Measurements from ENCODE around the gene KCNJ4. TPM values are rescaled to one million over a fixed set of nuclear protein-coding genes. Genes with fewer than 3 reads are reported as not detected.

KCNJ4 gene
- total RNA-seq, 1 experiment from 2014 or later, result 0.27 TPM

DNA sequence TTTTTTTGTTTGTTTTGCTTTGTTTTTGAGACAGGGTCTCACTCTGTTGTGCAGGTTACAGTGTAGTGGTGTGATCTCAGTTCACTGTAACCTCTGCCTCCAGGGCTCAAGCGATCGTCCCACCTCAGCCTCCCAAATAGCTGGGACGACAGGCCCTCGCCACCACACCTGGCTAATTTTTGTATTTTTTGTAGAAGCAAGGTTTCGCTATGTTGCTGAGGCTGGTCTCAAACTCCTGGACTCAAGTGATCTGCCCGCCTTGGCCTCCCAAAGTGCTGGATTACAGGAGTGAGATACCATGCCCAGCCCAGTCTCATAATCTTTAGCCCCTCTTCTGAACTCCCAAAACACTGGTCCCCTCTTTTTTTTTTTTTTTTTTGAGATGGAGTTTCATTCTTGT lies 50.6 kb downstream of the KCNJ4 start:
- Mint-ChIP-seq H3K36me3 (ENCODE audit: insufficient read depth, unreplicated experiment) (no peaks in the 10 kb centered on the region), H3K4me1 (ENCODE audit: low read depth, unreplicated experiment) (peaks cover 8% of the 10 kb centered on the region), H3K27me3 (ENCODE audit: insufficient read depth, unreplicated experiment) (no peaks in the 10 kb centered on the region), H3K9me3 (ENCODE audit: unreplicated experiment) (no peaks in the 10 kb centered on the region), H3K4me3 (ENCODE audit: unreplicated experiment) (no peak overlapping the region), H3K27ac (ENCODE audit: unreplicated experiment) (no peak overlapping the region)
- Histone ChIP-seq H3K4me3 (ENCODE audit: low read depth, low read length) (no peak overlapping the region), H3K36me3 (ENCODE audit: control insufficient read depth, insufficient read depth, low read length) (no peaks in the 10 kb centered on the region), H3K4me1 (no peaks in the 10 kb centered on the region), H3K9me3 (no peaks in the 10 kb centered on the region), H3K27me3 (replicated peaks; ENCODE audit: control insufficient read depth, insufficient read depth, low read length) (no peaks in the 10 kb centered on the region)
- BruUV-seq (replicated peaks), result no TSS peak
- intact Hi-C loops (cut with micrococcal nuclease; ENCODE audit: unreplicated experiment), result no loop called here
- CTCF ChIA-PET, result interaction anchor here (0.6 to 0.7 kb wide), 2 partner anchors 53 to 300 kb away, joined by 3 to 4 read pairs; no protein-coding TSS in a partner anchor
- DNase-seq, result no peak
- TF ChIP-seq, protein P1, sequence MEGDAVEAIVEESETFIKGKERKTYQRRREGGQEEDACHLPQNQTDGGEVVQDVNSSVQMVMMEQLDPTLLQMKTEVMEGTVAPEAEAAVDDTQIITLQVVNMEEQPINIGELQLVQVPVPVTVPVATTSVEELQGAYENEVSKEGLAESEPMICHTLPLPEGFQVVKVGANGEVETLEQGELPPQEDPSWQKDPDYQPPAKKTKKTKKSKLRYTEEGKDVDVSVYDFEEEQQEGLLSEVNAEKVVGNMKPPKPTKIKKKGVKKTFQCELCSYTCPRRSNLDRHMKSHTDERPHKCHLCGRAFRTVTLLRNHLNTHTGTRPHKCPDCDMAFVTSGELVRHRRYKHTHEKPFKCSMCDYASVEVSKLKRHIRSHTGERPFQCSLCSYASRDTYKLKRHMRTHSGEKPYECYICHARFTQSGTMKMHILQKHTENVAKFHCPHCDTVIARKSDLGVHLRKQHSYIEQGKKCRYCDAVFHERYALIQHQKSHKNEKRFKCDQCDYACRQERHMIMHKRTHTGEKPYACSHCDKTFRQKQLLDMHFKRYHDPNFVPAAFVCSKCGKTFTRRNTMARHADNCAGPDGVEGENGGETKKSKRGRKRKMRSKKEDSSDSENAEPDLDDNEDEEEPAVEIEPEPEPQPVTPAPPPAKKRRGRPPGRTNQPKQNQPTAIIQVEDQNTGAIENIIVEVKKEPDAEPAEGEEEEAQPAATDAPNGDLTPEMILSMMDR (IDR thresholded peaks at IDR 0.05; ENCODE audit: insufficient read depth in 1 of 2, low read depth in 1 of 2, low read length in 1 of 2, severe bottlenecking in 1 of 2, unreplicated experiment in 1 of 2), result no peak
- POLR2A ChIA-PET, result no interaction called here

DNA sequence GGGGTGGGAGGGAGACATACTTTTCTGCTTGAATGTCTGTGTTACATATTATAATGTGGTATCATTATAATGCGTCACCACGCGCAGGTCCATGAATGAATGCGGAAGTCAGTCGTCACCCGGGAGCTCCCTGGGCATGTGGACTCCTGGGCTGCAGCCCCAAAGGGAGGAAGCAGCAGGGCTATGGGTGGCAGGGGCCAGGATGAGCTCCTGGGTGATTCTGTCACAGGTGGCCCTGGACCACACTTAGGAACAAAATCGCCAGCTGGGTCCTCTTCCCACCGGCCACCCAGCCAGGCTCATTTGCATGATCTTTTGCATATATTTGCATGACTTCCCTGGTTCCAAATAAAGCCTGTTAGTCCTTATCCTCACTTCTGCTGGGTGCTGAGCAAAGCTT lies 51.2 kb downstream of the KCNJ4 start:
- H3K4me1 Mint-ChIP-seq (ENCODE audit: low read depth, unreplicated experiment), result peaks cover 8% of the 10 kb centered on the region
- Histone ChIP-seq H3K36me3 (ENCODE audit: control insufficient read depth, insufficient read depth, low read length) (no peaks in the 10 kb centered on the region), H3K27me3 (replicated peaks; ENCODE audit: control insufficient read depth, insufficient read depth, low read length) (no peaks in the 10 kb centered on the region), H3K4me3 (ENCODE audit: low read depth, low read length) (no peak overlapping the region), H3K9me3 (no peaks in the 10 kb centered on the region), H3K4me1 (no peaks in the 10 kb centered on the region)
- no peaks in the 10 kb centered on the region for H3K36me3 Mint-ChIP-seq (ENCODE audit: insufficient read depth, unreplicated experiment)
- intact Hi-C loops (cut with micrococcal nuclease; ENCODE audit: unreplicated experiment), result no loop called here
- ChIA-PET POLR2A (no interaction called here), CTCF (interaction anchor here (0.6 kb wide), 1 partner anchor 54 kb away, joined by 3 read pairs; no protein-coding TSS in a partner anchor)
- BruUV-seq (replicated peaks), result no TSS peak
- H3K27ac Mint-ChIP-seq (ENCODE audit: unreplicated experiment), result no peak overlapping the region
- H3K27me3 Mint-ChIP-seq (ENCODE audit: insufficient read depth, unreplicated experiment), result no peaks in the 10 kb centered on the region
- TF ChIP-seq, protein P1 (IDR thresholded peaks at IDR 0.05; ENCODE audit: insufficient read depth in 1 of 2, low read depth in 1 of 2, low read length in 1 of 2, severe bottlenecking in 1 of 2, unreplicated experiment in 1 of 2), result no peak
- no peak overlapping the region for H3K4me3 Mint-ChIP-seq (ENCODE audit: unreplicated experiment)
- DNase-seq, result no peak
- no peaks in the 10 kb centered on the region for H3K9me3 Mint-ChIP-seq (ENCODE audit: unreplicated experiment)

DNA sequence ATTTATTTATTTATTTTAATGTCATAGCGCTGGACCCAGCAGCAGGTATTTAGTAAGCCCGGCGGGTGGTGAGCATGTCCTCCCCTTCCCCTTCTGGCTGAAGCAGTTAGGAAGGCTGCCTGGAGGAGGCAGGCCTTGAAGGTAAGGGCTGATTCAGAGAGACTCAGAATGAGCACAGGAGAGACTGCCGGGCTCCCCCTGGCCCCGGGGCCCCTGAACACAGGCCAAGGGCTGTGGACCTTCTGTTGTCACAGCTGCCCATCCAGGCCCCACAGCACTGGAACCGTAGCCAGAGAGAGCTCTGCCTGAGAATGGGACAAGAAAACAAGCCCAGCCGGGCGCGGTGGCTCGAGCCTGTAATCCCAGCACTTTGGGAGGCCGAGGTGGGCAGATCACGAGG lies 52.8 kb downstream of the KCNJ4 start:
- DNase-seq, result no peak
- no peaks in the 10 kb centered on the region for H3K9me3 ChIP-seq
- no peaks in the 10 kb centered on the region for H3K27me3 ChIP-seq (replicated peaks; ENCODE audit: control insufficient read depth, insufficient read depth, low read length)
- no peaks in the 10 kb centered on the region for H3K36me3 ChIP-seq (ENCODE audit: control insufficient read depth, insufficient read depth, low read length)
- Mint-ChIP-seq H3K4me1 (ENCODE audit: low read depth, unreplicated experiment) (peaks cover 8% of the 10 kb centered on the region), H3K4me3 (ENCODE audit: unreplicated experiment) (no peak overlapping the region), H3K36me3 (ENCODE audit: insufficient read depth, unreplicated experiment) (no peaks in the 10 kb centered on the region), H3K27me3 (ENCODE audit: insufficient read depth, unreplicated experiment) (no peaks in the 10 kb centered on the region), H3K27ac (ENCODE audit: unreplicated experiment) (no peak overlapping the region), H3K9me3 (ENCODE audit: unreplicated experiment) (no peaks in the 10 kb centered on the region)
- CTCF ChIA-PET, result no interaction called here
- H3K4me3 ChIP-seq (ENCODE audit: low read depth, low read length), result no peak overlapping the region
- intact Hi-C loops (cut with micrococcal nuclease; ENCODE audit: unreplicated experiment), result no loop called here
- POLR2A ChIA-PET, result no interaction called here
- no TSS peak for BruUV-seq (replicated peaks)
- TF ChIP-seq, protein P1 (IDR thresholded peaks at IDR 0.05; ENCODE audit: insufficient read depth in 1 of 2, low read depth in 1 of 2, low read length in 1 of 2, severe bottlenecking in 1 of 2, unreplicated experiment in 1 of 2), result no peak
- H3K4me1 ChIP-seq, result no peaks in the 10 kb centered on the region

All from Caco-2 (cell line).